Measurements from ENCODE around the gene SLC6A3.
"Not testable (repeated sequence)": the region's sequence is repeated elsewhere in the genome, so short reads cannot be mapped to it uniquely, and the experiment has no call there.

Gene SLC6A3

GRCh38 chr5:1367149-1367548 lies 78.1 kb downstream of the SLC6A3 start:
- DNase-seq = no peak

DNA sequence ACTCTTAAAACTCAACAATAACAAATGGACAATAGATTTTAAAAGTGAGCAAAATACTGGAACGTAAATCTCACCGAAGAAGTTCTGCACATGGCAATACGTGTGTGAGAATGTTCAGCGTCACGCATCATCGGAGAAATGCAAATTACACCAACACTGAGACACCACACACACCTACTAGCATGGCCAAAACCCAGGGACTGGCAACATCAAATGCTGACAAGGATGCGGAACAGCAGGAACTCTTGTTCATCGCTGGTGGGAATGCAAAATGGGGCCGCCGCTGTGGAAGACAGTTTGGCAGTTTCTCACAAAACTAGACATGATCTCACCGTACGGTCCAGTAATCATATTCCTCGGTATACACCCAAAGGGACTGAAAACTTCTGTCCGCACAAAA lies 78.7 kb downstream of the SLC6A3 start:
- DNase-seq = no peak

DNA sequence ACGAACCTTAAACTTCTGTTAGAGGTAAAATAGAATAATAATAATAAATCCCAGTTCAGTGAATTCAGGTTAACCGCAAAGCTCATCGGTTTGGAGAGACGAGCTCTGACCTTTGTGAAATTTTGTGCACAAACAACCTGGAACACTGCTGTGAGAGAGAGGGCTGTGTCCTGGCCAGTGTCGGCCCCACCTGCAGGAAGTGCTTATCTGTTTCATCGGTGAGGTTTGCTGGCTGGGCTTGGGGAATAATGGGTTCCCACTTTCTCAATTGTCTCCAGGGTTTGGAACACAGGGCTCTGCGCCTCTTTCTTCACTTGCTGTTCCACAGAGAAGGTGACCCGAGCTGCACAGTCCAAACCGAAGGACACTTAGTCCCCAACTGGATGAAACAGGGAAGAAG lies 81.0 kb downstream of the SLC6A3 start:
- no peak for DNase-seq

DNA sequence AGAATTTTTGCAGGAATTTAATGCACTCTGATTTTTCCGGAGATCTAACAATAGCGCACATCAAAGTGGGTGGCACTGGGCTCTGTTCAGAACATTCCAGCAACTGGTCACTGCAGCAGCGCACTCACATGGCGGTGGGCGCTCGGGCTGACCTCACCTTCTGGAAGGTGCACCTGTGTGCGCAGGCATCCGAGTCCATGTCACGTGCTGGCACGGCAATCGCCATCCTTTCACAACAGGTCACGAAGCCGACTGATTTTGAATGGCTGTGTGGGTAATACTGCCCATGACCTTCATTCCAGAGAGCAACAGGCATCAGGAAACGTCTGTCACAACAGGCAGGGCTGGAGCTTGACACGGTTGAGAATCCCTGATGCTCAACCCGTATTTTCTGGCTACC lies 81.7 kb downstream of the SLC6A3 start:
- no peak for DNase-seq

- no peak for DNase-seq
Measured at GRCh38 chr5:1363160-1363559, 82.1 kb downstream of the SLC6A3 start.

DNA sequence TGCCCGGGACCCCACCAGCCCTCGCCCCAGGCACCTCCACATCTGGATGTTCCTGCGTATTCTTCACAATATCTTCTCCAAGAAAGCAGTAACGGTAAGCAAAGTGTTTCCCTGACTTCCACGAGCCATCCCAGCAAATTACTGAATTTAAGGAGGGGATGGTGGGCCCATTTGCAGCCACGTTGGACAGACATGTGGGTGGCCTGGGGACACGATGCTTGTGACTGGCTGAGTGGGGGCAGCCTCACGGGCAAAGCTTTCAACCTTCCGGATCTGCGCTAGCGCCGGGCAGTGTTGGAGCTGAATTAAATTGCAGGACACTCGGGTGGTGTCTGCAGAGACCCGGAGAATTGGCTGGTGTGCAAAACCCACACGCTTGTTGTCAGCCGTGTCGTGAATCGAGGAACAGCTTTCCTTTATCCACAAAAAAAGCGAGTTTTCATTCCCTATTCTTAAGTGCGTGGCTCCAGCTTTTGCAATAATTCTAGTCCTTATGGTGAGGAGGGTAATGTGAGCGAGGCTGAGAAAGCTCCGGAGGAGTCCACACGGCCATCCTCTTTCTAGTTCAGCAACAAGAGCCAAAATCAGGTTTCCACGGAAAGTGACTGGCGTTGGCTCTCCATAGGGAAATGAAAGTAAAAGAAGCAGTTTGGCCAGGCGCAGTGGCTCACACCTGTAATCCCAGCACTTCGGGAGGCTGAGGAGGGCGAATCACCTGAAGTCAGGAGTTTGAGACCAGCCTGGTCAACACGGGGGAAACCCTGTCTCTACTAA lies 82.8 kb downstream of the SLC6A3 start:
- DNase-seq = no peak

GRCh38 chr5:1360861-1361260 lies 84.4 kb downstream of the SLC6A3 start:
- DNase-seq = no peak

- DNase-seq = not testable (repeated sequence)
Measured at GRCh38 chr5:1360367-1360766, 84.9 kb downstream of the SLC6A3 start.

- no peak for DNase-seq
Measured at GRCh38 chr5:1359713-1360112, 85.5 kb downstream of the SLC6A3 start.

GRCh38 chr5:1359031-1359645 lies 86.1 kb downstream of the SLC6A3 start:
- no peak for DNase-seq

- no peak for DNase-seq
Measured at GRCh38 chr5:1358726-1359025, 86.6 kb downstream of the SLC6A3 start.

DNA sequence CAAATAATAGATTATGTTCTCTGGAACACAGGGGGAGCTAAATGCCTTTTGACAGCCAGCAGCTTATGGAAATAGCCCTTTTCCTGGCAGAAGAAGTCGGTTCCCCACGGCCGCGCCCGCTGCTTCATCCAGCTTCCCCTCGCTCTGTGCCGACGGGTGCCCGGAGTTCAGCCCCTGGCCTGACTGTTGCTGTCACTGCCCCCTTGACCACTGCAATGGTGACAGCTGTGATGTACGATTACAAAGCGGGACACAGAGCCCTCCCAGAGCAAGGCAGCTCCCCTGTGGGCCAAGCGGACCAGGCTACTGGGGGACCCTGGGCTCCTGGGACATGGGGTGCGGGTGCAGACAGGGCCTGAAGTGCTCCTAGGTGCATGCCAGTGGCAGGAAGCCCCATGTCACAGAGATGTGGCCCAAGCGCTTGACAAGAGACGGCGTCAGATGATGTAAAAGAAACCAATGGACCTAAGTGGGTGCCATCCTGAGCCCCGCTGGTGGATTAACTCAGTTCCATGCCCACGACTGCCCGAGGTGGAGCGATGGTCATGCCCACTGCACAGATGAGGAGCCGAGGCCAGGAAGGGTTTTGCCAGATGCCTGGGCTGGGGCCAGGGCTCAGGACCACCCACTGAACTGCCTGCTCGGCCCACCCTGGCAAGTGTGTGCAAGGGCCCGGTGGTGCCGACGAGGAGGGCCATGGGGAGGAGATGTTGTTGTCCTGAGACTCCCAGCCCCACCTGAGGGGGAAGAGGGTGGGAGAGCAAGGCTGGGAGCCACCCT lies 87.1 kb downstream of the SLC6A3 start:
- no peak for DNase-seq

- DNase-seq = no peak
Measured at GRCh38 chr5:1356873-1357787, 88.1 kb downstream of the SLC6A3 start.

DNA sequence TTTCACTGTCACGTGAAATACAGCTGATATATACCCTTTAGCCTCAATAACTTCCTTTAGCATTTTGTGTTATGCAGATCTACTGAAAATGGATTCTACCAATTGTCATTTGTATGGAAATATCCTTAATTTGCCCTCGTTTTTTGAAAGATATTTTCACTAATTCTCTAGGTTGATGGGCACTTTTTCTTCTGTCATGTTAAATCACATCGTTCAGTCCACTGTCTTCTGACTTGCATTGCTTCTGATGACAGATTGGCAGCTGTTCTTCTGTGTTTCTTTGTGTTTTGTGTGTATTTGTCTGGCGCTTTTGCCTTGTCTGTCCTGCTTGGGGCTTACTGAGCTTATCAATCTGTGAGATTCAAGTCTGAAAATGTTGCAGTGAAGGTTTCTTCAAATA lies 90.7 kb downstream of the SLC6A3 start:
- no peak for DNase-seq

- no peak for DNase-seq
Measured at GRCh38 chr5:1352231-1353219, 92.7 kb downstream of the SLC6A3 start.

- DNase-seq = no peak
Measured at GRCh38 chr5:1351156-1351555, 94.1 kb downstream of the SLC6A3 start.

DNA sequence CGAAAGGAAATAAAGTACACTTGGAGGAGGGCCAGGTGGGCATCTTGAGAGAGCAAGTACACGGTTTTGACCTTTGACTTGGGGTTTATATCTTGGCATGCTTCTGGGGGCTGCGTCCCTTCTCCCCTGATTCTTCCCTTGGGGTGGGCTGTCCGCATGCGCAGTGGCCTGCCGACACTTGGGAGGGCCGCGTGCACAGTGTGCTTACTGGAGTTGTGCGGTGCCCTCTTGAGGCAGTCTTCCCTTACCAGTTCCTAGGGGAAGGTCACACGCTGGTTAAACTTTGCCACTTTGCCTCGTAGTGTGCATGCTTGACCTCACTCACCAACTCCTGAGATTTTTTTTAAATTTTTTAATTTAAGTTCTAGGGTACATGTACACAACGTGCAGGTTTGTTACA lies 96.0 kb downstream of the SLC6A3 start:
- no peak for DNase-seq

- no peak for DNase-seq
Measured at GRCh38 chr5:1348986-1349245, 96.3 kb downstream of the SLC6A3 start.

GRCh38 chr5:1347571-1347970 lies 97.7 kb downstream of the SLC6A3 start:
- no peak for DNase-seq

DNA sequence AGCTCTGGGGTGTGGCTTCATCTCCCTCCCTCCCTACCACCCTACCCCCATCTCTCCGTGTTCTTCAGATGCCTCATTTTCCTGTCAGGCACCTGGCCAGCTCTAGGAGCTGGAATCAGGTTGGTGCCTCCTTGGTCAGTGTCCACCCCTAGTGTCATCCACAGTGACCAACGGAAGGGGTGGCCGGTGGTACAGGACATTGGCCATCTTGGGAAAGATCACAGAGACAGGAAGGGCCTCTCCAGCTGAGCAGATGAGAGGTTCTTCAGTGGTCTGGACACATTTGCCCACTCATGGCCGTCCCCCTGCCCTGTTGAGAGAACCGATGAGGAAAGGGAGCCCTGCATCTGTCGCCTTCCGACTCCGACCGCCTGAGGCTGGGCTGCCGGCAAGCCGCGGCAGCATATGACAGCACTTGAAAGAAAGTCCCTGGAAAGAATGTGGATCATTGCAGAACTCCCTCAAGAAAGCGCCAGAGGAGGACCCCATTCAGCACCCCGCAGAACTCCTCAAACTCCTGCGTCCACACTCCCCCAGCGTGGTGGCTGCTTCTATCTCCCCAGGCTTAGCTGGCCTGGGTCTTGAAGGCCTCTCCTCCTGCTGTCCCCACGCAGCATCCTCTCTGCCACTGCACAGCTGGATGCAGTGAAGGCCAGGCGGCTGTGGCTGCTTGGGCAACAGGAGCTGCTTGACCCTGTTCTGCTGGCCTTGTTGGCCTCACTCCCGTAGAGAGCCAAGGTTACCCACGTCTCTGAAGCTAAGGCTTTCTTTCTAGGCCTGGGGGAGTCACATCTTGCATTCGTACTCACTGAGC lies 98.4 kb downstream of the SLC6A3 start:
- no peak for DNase-seq

All from stimulated activated CD4-positive, alpha-beta T cell treated with anti-CD3 and anti-CD28 coated beads, Interleukin-4, amount 100 ng/mL, for 24 hours (primary cell).